Activated T-cell treated with anti-CD3 and anti-CD28 coated beads, Interleukin-2, amount 50 U/mL, for 1 hour (primary cell): ENCODE measurements around the gene PCYT1B.
"Not testable (repeated sequence)": the region's sequence is repeated elsewhere in the genome, so short reads cannot be mapped to it uniquely, and the experiment has no call there.

Experiments used
- DNase-seq: peaks from one replicate; pipeline ENCODE4 v3.0.0-alpha.2; 2020

The PCYT1B gene

GRCh38 chrX:24647257-24648058 lies at the start of gene PCYT1B:
Gene PCYT1B (minus strand): TSS chrX:24647347. CDS start chrX:24647105, 242 bp downstream.
- DNase-seq, result peak; percentile 55

GRCh38 chrX:24696294-24696693 lies 49.1 kb upstream of the PCYT1B start:
- no peak for DNase-seq

DNA sequence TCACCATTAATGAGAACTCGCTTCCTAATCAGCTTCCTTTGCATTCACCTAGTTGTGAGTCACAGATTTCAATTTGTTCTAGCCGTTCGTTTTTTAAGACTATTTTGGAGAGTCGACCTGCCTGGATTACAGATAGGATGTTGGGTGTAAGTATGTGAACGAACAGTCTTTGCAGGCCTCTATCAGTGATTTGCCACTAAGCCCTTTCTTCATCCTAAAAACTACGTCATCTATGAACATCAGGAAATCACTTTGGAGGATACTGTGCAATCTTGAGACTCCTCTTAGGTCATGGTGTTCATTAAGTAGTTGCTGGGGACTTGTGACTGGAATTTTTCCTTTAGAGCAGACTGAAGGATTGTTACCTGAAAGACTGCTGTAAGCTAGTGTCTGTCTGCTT lies 47.7 kb upstream of the PCYT1B start:
- no peak for DNase-seq

DNA sequence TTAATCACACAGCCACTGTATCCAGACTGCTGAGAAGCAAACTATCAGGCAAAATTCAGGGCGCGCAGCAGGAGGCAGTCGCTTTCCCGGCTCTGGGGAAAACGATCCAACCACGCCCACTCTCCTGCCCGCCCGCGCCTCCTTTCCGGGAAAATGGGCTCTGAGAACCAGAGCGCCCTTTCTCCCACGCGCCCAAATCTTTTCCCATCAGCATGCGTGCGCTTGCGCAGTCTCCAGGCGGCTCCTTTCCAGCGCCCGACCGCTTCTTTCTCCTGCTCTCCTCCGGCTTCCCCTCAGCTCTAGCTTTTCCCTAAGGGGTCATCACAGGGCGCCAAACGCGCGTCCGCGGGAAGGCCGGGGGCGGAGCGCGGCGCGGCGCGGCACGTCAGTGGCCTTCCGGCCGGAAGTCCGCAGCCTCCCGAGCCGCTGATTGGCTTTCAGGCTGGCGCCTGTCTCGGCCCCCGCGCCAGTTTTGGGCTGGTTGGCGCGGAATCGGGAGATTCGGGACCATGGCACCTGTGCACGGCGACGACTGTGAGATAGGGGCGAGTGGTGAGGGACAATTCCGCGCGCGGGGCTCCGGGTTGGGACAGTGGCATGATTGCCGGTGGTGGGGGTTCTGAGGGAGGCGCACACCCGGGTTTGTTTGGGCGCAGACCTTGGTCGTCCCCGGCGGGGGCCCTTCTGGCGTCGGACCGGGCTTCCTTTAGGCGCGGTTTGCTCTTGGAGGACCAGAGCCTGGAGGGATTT lies 46.5 kb upstream of the PCYT1B start, which contains the start of gene POLA1:
Gene POLA1, plus strand, starts transcription at position 466 of the 750 bp plus-strand sequence. Its CDS starts 44 bp downstream, at position 510.
- DNase-seq, result peak; percentile 64

DNA sequence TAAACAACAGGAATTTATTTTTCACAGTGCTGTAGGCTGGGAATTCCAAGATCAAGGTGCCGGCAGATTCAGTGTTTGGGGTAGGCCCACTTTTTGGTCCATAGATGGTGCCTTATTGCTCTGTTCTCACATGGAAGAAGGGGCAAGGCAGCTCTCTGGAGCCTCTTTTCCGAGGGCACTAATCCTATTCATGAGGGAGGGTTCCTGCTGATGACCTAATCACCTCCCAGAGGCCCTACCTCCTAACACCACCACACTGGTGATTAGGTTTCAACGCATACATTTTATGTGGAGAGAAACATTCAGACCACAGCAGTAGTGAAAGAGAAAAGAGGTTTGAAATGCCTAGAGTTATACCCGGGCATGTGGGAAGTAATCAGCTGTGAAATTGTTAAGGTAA lies 45.2 kb upstream of the PCYT1B start:
- DNase-seq, result no peak

DNA sequence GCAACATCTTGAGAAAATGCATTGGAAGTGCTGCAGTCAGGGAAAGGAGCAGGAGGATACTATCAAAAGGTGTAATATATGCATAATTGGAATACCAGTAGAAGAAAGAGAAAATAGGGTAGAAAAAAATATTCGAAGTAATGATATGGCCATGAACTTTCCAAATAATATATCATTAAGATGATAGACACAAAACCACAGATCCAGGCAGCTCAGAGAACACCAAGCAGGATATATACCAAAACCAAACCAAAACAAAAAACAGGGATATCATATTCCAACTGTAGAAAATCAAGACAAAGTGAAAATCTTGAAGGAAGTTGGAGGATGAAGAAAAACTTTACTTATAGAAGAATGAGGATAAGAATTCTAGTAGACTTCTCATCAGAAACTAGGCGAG lies 36.9 kb upstream of the PCYT1B start:
- no peak for DNase-seq

GRCh38 chrX:24682739-24683432 lies 35.7 kb upstream of the PCYT1B start:
- no peak for DNase-seq

DNA sequence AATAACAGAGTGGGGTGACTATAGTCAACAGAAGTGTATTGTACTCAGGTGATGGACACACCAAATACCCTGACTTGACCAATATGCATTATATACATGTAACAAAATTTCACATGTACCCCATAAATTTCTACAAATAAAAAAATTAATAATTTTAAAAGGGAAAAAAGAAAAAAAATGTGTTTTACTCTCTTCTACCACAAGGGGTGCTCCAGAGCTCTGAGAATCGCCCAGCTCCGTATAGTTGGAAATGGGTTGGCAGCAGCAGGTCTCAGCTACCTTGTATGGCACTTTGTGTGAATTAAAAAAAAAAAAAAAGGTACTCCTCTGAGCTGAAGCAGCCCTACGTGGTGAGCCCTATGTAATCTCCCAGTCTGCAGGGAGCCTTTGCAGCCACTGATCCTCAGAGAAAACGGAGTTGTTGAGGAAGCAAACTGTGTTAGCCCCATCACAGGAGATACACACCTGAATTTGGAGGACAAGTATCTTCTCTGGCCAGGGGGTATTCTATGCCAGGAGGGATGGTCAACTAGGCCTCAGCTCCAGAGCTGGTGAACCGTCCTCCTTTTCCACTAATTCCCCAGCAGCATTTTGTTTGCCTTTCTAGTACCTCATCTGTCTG lies 29.4 kb upstream of the PCYT1B start:
- DNase-seq, result no peak

- DNase-seq, result no peak
Observed at GRCh38 chrX:24673424-24673823, 26.3 kb upstream of the PCYT1B start.

- no peak for DNase-seq
Observed at GRCh38 chrX:24672701-24673190, 25.6 kb upstream of the PCYT1B start.

DNA sequence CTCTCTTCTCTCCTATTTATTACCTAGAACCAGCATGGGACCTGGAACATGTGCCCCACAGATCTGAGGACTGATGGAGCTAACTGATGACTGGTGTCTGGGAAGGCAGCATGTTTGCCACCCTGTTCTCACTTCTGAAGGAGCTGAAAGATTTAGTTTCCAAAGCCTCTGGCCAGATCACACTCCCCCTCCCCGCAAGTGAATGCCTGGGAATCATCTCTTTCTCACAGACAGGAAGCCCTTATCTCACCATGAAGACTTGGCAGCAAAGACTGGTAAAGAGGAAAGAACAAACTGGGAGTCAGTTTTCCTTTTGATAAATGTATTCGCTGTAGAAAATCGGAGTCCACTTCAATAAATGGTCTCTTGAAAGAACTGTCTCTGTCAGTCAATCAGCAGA lies 21.0 kb upstream of the PCYT1B start:
- DNase-seq, result no peak

DNA sequence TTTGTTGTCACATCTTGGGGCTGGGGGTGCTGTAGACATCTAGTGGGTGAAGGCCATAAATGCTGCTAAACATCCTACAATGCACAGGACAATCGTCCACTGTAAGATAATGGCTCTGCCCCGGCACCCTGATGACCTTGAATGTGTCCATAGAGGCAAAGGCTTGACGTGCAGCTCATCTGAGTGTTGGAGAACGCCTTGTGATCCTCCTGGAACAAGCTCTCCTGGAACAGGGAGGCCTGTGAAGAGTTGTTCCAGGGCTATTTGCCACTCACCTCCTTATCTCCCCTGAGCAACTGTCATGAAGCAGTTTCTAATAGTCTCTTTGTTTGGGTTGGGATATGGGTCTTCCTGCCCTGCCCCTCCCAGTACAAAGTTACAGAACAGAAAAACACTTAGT lies 15.2 kb upstream of the PCYT1B start:
- no peak for DNase-seq

- no peak for DNase-seq
Observed at GRCh38 chrX:24661292-24661691, 14.1 kb upstream of the PCYT1B start.

DNA sequence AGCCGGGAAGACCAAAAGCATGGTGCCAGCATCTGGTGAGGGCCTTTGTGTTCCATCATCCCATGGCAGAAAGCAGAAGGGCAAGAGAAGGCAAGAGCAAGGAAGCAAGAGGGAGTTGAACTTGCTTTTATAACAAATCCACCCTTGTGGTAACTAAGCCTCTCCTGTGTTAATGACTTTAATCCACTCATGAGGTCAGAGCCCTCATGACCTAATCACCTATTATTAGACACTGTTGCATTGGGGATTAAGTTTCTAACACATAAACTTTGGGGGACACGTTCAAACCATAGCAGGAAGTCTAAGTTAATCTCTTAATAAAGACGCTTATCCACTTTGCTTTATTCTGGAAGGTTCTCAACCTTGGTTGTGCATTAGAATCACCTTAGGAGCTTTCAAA lies 12.5 kb upstream of the PCYT1B start:
- DNase-seq, result no peak

- no peak for DNase-seq
Observed at GRCh38 chrX:24659106-24659505, 12.0 kb upstream of the PCYT1B start.

DNA sequence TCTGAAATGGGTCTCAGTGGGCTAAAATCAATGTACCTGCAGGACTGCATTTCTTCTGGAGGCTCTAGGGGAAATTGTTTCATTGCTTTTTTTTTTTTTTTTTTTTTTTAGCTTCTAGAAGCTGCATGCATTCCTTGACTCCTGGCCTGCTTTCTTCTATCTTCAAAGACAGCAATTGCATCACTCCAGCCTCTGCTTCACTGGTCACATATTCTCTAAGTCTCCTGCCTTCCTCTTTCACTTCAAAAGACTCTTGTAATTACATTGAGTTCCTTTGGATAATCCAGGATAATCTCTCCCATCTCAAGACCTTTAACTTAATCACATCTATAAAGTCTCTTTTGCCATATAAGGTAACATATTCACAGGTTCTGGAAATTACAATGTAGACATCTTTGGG lies 11.3 kb upstream of the PCYT1B start:
- DNase-seq, result no peak

- no peak for DNase-seq
Observed at GRCh38 chrX:24657671-24658386, 10.7 kb upstream of the PCYT1B start.

- not testable (repeated sequence) for DNase-seq
Observed at GRCh38 chrX:24655679-24656078, 8.5 kb upstream of the PCYT1B start.

DNA sequence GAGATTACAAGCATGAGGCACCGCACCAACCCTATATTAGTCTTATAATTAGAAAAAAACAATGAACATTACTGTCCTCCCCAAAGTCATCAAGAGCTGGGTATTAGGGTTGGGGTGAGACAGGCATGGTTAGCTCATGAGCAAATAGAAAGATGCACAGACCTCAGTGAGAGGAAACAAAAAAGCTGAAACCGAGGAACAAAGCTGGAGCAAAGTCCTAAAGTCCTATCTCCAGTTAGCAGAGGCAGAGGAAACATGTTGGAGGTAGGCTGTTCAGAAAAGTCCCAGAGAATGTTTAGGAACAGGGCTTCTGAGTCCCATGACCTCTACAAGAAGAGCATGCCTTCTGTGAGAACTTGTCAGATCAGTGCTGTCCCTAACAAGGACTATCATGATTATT lies 4.6 kb upstream of the PCYT1B start:
- no peak for DNase-seq

GRCh38 chrX:24648495-24648894 lies 1.3 kb upstream of the PCYT1B start:
- DNase-seq, result no peak

- DNase-seq, result no peak
Observed at GRCh38 chrX:24646745-24647182, 383 bp downstream of the PCYT1B start.

DNA sequence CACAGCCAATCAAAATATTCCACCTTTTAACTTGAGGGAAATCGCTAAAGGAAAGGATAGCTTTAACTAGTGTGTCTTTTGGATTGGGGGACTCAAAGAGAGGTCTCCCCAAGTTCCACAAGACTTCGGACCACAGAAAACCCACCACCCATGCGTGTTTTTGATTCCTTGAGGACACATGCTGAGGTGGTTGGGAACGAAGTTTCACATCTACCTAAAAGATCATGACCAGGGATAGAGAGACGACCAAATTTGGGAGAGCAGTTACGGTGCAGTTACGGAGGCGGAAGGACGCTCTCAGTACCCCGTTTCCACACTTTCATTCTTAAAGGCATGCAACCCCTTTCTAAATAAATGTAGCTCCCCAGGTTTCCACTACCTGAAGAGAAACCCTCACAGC lies 1.1 kb downstream of the PCYT1B start:
- DNase-seq, result no peak
